ENCODE results near the gene PRKD2.

PRKD2 gene

DNA sequence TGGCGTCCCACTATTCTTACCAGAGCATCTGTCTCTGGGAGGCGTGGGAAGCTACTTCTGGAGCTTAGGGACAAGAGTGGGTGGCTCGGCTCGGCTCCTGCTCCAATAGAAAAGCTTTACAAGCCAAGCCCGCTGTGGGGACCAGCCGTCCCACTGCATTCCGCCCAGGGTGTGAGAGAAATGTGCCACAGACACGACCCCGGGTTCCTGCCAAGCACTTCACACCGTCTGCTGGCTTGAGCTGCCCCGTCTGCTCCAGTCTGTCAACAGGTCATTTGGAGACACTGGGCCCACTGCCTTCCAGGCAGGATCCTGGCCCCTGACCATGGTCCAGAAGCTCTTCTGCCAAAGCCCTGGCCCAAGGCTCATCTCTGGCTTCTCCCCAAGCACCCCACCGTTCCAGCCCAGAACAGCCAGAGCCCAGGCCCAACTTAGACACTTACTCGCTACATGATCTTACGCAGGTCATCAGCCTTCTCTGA, 22.4 kb upstream of the PRKD2 start:
- DNase-seq = no peak

DNA sequence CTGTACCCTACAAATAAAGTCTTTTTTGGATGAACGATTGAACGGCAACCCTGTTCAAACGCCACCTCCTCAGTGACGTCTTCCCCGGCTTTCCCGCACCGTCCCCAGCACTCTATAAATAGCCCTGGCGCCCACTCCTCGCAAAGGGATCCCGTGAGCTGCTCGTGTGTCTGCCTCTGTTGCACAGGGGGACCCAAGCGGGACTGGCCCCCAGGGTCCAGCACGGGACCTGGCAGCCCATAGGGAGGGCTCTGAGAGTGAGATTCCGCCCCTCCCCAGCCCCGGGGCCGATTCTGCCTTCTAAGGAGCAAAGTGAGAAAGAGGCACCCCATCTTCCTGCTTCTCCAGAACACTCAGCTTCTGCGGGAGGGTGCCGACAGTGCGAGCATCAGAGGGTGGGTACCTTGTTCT, 20.9 kb upstream of the PRKD2 start:
- no peak for DNase-seq

DNA sequence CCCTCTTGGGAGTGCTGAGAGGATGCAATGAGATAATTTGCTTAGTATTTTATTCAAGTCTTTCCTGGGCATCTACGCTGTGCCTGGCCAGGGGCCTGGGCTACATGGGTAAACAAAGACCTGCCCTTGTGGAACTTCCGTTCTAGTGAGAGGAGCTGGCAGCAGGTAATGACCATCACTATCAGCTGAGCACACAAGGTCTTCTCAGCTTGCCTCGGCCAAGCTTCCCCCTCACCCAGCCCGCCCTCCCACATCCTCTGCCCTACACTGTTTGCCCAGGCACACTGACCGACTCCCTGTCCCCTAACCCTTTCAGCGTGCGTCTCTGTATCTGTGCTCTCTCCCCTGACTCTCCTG, 20.4 kb upstream of the PRKD2 start:
- no peak for DNase-seq

DNA sequence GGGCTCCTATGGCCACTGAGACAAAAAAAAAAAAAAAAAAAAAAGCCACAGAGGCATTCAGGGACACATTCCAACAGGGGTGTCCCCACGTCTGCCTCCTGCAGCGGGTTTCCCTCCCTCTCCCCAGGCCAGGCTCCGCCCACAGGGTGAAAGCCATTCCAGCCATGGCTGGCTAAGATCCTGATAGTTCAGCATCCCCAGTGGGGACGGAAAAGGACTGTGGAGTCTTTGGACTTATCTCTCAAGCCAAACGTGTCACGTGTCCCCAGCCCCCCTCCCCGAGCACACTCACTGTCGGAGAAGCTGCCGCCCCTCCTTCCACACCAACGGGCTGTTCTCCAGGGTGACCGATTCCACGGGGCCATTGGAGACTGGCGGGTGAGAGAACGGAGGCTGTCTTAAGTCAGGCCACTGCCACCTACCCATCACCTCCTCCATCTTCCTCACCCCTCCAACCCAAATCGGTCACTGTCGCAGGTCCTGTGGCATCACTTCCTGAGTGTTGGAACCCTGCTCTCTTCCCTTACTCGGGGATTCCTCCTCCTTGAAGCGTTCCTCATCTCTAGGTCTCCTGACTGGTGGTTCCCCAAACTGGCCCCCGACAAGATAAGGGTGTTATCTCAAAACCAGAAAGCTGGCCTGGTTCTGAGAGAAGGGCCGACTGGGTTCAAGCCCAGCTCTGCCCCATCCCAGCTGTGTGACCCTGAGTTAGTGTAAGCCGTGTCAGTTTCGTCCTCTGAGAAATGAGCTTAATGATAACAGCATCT, 19.8 kb upstream of the PRKD2 start:
- DNase-seq = no peak

DNA sequence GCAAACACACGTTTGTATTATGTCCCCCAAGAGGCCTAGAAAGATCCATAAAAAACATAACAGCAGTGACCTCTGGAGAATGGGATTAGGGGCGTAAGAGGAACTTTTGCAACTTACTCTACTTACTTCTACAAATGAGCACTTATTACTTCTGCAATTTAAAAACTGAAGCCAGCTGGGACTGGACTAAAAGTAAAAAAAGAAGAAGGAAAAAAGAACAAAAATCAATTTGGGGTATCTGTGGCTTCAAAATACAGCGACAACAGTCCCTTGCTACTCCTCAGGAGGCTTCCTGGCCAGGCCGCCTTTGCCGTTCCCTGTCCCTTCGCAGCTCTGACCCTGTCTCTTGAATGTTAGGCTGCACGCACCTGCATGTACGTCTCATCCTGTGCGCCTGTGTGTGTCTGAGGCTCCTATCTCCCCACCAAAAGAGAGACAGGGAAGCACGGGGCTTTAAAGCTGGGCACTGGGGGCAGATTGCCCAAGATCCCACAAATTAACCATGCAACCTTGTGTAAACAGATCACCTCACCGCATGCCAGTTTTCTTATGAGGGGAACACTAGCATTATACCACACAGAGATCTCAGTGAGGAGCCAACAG, 16.9 kb upstream of the PRKD2 start:
- DNase-seq = no peak

DNA sequence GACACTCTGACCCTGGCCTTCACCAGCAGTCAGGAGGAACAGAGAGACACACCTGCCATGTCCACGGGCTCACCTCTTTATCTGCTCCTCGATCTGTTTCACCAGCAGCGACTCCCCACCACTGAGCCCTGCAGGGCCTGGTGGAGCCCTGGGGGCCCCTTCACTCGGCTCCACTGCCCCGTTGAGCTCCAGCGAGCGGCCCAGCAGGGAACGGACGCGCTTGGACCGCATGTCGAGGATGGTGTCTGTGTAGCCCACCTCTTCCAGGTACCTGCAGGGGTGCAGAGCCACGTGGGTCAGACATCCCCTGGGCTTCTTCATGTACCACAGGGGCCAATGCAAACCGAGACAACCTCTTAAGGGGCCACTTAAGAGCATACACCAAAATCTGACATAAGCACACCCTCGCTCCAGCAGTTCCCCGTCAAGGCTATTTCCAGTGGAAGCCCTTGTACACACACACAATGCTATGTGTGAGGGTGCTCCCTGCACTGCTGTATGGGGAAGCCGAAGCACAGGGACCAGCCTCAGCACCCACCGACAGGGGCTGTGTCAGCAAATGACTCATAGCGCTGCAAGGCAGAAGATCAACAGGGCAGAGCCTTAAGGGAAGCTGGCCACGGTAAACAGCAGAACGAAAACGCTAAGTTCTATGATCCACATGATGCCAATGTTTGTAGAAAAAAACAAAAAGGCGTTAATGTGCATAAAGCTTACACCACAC, 16.2 kb upstream of the PRKD2 start:
- DNase-seq = no peak

DNA sequence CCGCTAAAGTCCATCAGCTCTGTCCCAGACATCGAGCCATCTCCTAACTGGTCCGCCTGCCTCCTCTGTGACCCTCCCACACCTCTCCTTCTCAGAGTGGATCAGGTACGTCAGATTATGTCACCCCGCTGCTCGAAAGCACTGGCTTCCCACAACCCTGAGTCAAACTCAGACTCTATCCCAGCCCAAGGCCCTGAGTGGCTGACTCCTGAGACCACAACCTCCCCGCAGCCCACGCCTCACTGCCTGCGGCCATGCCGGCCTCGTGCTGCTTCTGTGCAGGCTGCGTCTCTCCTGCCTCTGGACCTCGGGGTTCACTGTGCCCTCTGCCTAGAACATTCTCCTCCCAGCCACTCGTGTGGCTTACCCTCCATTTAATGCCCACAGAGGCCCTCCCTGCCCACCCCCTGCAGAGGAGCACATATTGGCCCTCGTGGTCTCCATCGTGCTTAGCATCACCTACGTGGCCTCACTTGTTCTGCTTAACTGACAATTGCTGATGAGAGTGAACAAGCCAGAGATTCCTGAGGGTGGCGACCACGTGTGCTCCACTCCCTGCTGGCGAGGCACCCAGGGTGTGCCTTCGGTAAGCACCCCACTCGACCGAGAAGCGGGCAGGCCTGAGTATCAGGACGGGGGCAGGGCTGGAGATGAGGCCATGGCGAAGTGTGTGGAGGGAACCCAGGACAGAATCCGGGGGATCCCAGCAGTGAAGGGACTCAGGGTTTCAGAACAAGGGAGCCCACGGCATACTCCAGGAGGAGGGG, 15.4 kb upstream of the PRKD2 start:
- DNase-seq = no peak

DNA sequence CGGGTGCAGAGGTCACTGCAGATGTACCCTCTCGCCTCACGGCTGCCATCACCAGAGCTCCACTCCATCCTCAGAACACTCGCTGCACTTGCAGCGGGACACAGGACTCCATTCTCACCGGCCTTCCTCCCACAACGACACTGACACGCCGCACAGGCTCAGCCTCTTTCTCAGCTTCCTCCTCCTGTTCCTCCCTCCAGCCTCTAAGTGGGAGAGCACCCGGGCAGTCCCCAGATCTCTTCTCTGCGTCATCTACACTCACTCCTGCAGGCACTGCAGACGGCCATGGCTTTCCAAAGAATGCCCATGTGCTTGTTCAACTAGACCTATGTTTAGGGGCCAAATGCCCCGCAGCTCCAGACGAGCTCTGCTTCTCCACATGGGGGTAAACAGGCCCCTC, 14.7 kb upstream of the PRKD2 start:
- no peak for DNase-seq

DNA sequence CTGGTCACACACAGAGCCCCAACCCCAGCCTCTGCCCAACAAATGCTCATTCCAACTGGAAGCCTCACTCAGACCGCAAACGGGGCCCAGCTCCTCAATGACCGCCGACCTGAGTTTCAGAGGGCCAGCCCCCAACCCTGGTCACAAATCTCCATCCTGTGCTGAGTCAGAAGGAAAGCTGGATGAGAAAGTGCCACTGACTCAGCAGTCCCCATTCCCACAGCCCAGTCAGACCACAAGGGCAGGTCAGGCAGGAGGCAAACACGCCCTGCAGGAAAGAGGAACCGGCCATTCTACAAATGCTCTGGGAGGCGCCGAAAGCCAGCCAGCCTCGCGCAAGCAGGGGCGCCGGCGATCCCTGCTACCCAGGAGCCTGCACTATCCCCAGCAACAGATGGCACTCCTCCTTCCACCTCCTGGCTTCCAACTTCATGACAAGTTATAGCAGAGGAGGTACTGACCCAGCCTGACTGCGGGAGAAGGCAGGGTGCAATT, 14.1 kb upstream of the PRKD2 start:
- no peak for DNase-seq

DNA sequence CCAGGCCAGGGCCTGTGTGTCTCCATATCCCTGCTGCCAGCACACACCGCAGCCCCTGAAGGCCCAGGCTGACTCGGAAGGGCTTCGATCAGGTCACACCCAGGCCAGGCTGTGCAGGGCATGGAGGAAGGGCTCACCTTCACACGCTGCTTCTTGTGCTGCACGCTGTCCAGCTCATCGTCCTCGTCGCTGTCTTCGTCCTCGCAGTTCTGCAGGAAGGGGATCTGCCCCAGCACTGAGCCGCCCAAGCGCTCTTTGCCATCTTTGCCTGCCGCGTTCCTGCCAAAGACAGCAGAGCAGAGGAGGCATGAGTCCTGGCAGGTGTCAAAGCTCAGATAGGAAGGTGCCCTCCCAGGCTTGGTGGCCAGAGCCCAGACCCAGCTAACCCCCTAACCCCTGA, 13.7 kb upstream of the PRKD2 start:
- no peak for DNase-seq

DNA sequence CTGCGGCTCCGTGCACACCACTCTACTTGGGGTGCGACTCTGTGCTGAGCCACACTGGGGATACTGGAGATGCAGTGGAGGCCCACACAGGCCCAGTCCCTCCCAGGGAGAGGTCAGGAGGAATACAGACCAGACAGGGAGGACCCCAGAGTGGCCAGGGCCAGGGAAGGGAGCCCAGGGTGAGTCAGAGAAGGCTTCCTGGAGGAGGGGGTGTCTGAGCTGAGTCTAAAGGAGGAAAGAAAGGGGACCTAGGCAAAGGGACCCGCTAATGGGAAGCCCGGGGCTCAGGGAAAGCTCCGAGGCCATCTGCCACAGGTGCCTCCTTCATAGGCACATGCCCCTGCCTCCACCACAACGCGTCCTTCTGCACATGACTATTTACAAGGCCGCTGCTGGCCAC, 13.3 kb upstream of the PRKD2 start:
- no peak for DNase-seq

DNA sequence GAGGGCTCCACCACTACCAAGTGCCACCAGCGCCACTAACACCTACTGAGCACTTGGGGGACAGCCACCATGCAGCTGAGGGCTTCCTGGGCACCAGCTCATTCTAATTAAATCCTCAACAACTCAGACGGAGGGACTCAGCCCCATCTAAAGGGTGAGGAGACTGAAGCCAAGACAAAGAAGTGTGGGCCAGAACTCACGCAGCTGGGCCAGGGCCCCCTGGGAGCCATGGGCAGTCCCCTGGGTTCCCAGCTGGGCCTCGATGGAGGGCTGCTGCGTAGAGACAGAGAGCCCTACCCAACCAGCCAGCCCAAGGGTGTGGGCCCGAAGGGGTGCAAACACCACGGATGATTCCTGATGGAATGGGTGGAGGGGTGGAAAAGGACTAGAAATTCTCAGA, 12.8 kb upstream of the PRKD2 start:
- DNase-seq = no peak

DNA sequence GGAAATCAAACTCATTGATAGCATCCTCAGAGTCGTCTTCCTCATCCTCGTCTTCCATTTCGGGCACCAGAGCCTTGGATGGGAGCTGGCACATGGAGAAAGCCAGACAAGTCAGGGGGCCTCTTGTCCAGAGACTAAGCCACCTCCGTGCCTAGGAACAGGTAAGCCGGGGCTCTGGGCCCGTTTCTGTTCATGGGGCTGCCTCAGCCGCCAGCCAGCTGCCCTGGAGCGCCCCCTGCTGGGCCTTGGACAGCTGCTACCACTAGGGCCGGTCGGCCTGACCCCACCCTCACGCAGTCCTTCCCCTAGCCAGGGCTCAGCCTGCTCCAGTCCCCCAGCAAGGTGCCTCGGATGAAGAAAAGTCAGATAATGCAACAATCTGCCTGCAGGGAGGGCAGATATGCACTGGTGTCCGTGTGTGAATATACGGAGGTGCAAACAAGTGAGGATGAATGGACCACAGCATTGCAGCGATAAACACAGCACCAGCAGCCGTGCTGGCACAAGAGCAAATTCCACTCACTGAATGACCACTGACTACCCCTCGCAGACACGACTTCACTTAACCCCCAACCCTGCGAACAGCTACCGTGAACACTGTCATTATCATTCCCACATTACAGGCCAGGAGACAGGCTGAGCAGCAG, 11.9 kb upstream of the PRKD2 start:
- DNase-seq = no peak

DNA sequence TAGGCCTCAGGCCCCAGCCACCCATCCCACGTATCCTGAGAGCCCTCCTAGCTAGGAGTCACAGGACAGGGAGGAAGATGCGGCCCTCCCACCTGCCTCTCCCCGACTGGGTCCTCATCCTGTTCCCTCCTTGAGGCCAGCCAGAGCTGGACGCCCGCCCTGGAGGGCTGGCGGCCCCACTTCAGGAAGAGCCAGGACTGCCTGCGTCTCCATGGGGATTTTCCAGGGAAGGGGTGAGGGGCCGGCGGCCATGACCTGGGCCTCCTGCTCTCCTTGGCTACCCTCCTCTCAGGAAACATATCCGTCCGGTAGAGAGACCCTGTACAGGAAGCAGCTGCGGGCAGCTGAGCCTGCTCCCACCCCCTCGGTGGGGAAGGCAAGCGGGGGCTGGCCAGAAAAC, 11.3 kb upstream of the PRKD2 start:
- no peak for DNase-seq

DNA sequence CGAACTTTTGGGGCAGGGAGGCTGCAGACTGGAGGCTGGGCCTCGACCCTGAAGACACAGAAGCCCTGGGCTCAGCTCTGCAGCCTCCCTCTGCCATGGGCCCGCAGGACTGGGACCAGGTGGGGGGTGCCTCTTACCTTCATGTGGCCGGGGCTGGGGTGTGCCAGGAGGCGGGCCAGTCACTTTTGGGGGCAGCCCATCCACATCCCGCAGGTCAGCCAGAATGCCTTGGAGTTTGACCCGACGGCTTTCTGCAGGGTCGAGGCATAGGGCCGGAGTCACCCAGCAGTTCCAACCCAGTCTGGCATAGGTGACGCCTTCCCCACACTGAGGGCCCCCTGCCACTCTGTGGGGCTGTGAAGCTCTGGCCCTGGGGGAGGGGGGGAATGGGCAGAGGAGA, 10.8 kb upstream of the PRKD2 start:
- no peak for DNase-seq

DNA sequence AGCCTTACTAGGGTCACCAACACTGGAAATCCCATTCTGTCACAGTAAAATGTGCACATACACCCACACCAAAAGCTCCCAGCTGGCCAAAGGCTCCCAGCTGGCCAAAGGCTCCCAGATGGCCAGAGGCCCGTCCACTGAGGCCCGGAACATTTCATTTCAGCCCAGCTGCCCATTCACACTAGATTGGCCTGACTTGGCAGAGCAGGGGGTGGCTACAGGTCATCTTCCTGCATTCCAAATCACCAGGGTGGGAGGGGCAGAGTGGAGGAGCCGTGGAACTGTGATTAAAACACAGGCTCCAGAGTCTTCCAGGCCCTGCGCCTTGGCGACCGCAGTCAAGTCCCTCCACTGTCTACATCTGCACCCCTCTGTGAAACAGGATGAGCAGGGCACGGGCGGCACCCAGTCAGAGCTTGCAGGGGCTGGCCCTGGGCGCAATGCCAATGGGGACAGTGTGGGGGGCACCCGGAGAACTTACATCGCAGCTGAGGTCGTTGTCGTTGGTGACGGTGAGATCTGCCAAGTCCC, 10.1 kb upstream of the PRKD2 start:
- DNase-seq = no peak

DNA sequence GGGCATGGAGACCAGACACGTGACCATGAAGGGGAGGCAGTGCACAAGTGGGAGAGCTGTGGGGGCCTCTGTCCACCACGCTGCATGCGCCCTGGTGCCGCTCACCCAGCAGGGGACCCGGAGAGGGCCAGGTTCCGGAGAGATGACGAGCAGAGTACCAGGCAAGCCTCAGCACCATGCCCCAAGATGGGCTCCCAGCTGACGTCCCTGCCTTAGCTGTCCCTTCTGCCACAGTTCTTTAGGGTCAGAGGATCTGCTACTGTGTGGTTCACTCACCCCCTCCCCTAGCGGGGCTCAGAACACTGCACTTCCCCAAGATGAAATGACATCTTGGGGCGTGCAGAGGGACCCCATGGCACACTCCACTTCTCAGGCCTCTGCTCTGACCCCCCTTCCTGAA, 9.6 kb upstream of the PRKD2 start:
- no peak for DNase-seq

DNA sequence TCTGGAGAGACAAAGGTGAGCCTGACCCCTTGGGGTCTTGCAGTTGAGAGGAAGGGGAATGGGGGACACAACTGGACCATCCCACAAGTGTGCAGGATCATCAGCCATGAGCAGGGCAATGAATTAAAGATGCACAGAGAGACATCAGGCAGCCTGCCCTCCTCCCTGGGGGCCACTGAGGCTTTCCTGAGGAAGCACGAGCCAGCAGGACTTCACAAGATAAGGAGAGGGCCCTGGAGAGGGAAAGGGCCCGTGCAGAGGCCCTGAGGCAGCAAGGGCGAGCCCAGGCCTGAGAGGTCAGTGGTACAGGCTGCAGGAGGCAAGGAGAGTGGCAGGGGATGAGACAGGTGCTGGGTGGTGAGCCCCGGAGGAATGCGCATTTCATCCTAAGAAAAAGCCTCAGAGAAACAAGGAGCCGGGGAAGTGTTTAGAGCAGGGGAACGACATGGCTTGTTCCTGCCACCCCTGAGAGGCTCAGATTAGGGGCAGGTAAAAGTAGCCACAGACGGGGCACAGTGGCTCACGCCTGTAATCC, 9.0 kb upstream of the PRKD2 start:
- DNase-seq = no peak

DNA sequence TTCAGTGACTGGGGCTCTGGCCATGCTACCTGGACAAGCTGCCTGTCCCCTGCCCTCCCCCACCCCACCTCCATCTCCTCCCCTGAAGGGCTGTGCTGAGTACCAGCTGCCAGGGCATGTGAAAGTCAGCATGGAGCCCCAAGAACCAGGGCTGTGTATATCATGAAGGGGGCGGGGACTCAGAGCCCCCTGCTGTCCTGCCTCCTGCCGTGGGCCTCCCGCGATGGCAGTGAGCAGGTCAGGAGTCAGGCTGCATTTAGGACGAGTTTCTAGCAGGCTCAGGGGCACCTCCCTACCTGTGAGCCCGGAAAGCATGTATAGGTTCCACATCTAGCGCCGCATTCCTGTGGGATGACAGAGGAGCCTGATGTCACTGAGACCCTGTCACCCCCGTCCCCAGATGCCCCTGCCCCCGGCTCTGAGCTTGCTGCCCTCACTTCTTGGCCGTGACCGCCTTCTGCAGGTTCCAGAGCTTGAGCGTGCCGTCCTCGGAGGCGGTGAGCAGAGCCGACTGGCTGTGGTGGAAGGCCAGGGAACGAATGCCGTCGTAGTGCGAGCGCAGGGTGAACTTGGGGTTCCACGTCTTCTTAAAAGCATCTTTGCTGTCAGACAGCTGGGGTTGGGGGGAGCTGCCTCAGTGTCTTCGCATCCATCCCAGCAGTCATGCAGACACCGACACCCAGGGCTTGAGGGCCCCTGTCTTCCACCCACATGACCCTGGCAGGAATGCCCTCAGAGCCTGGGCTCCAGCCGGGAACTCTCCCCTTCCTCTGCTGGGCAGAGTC, 8.3 kb upstream of the PRKD2 start:
- DNase-seq = no peak

DNA sequence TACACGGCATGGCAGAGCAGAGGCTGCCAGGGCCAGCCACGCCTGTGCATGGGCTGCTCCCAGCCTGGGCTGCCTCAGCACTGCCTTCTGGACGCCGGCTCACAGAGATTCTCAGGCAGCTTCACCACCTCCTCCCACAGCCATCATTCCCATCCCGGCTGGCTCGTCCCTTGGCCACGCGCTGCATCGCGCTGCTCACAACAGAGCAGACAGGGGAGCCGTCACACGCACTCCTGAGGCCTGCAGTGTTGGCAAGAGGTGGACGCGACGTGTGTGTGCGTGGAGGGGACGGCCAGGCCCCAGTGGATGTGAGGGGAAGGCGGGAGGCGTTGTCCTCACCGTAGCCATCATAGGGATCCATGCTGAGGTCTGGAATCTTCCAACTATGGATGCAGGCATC, 7.6 kb upstream of the PRKD2 start:
- no peak for DNase-seq

DNA sequence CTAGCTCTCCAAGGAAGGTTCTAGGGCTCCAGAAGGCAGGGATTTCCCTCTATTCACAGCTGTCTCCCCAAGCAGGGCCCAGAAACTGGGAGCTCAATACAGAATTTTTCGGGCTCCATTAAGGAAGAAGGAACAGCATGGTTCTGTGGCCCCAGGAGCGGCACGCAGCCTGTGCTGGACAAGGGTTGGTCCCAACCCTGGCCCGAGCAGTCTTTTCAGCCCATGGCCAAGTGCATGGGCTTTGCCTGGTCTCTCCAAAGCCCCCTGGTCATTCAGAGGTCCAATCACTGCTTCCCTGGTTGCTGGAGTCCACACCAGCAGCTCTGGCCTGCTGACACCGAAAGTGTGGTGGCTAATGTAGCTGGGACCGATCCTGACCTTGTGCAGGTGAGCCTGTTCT, 6.6 kb upstream of the PRKD2 start:
- no peak for DNase-seq

Measured in NCI-H1694 (cell line).